Cardiac muscle cell (in vitro differentiated cells and primary cell): Measurements from ENCODE around the gene SLC44A2. TPM values are rescaled to one million over a fixed set of nuclear protein-coding genes. Genes with fewer than 3 reads are reported as not detected.

Source experiments
- DNase-seq, 2 donors: peaks; one replicate each; pipeline versions ENCODE4 v3.0.0 to v3.0.0-alpha.2; 2010 to 2017; ENCODE audit warnings: low read depth in 1 of 2, low spot score in 1 of 2
- H3K27ac ChIP-seq: fragments of 200-600 bp; sonication (generic); 2 replicates; pipeline ENCODE4 v1.5.1; 2016
- H3K27me3 ChIP-seq: fragments of 200-600 bp; sonication (generic); 2 replicates; pipeline ENCODE4 v1.6.0; 2016; ENCODE audit warnings: control low read depth
- H3K36me3 ChIP-seq: fragments of 200-600 bp; sonication (generic); 2 replicates; pipeline ENCODE4 v1.5.1; 2016; ENCODE audit warnings: control low read depth
- H3K4me1 ChIP-seq: fragments of 200-600 bp; sonication (generic); 2 replicates; pipeline ENCODE4 v1.8.1; 2017; ENCODE audit warnings: low read depth, mild to moderate bottlenecking, mixed run types
- H3K4me3 ChIP-seq: fragments of 200-600 bp; sonication (generic); 2 replicates; pipeline ENCODE4 v1.5.1; 2016; ENCODE audit warnings: mild to moderate bottlenecking
- H3K9me3 ChIP-seq: fragments of 200-600 bp; sonication (generic); 2 replicates; pipeline ENCODE4 v1.5.1; 2017; ENCODE audit warnings: low read depth, mild to moderate bottlenecking, control low read depth
- CTCF ChIP-seq: IDR thresholded peaks from 2 replicates; pipeline ENCODE4 v1.5.1; 2012; ENCODE audit warnings: low read depth, mild to moderate bottlenecking, low read length
- polyA plus RNA-seq: library from polyadenylated mRNA; unstranded; fragments of >200 nt; fragmentation: Nextera tagmentation; extraction: Ambion mirVana; gene quantifications from 2 replicates; pipeline ENCODE4 v1.2.1, GENCODE V29; 2016
- total RNA-seq: library from RNA; depleted of rRNA; stranded (reverse); fragments of >200 nt; gene quantifications from 2 replicates; pipeline ENCODE4 v1.2.3, GENCODE V29; 2016

Gene SLC44A2
- total and polyA plus RNA-seq, 2 experiments from 2014 or later: 108 to 109 TPM

GRCh38 chr19:10600149-10600548 lies 25.2 kb upstream of the SLC44A2 start:
- Histone ChIP-seq H3K36me3 (no peaks in the 10 kb centered on the region), H3K27me3 (no peaks in the 10 kb centered on the region), H3K27ac (no peak overlapping the region), H3K4me3 (no peak overlapping the region), H3K9me3 (no peaks in the 10 kb centered on the region), H3K4me1 (peaks cover 11% of the 10 kb centered on the region)
- TF ChIP-seq CTCF: no peak
- DNase-seq: no peak

- peaks cover 11% of the 10 kb centered on the region for H3K4me1 ChIP-seq
- no peak for TF ChIP-seq CTCF
- DNase-seq: no peak
- no peaks in the 10 kb centered on the region for H3K9me3 ChIP-seq
- H3K27me3 ChIP-seq: no peaks in the 10 kb centered on the region
- H3K36me3 ChIP-seq: no peaks in the 10 kb centered on the region
- H3K4me3 ChIP-seq: peak overlapping the region; percentile 10
- H3K27ac ChIP-seq: no peak overlapping the region
These were observed 23.4 kb upstream of the SLC44A2 start for GRCh38 chr19:10601999-10602329.

- DNase-seq: peak; percentile 83 to 91
- Histone ChIP-seq H3K36me3 (no peaks in the 10 kb centered on the region), H3K9me3 (no peaks in the 10 kb centered on the region), H3K27me3 (no peaks in the 10 kb centered on the region), H3K4me1 (peaks cover 11% of the 10 kb centered on the region), H3K4me3 (peak overlapping the region; percentile 96), H3K27ac (peak overlapping the region; percentile 92)
- TF ChIP-seq CTCF: no peak
These were observed 22.8 kb upstream of the SLC44A2 start for GRCh38 chr19:10602330-10603083.

GRCh38 chr19:10603084-10603872 lies 22.1 kb upstream of the SLC44A2 start:
- Histone ChIP-seq H3K27me3 (no peaks in the 10 kb centered on the region), H3K4me1 (peaks cover 11% of the 10 kb centered on the region), H3K4me3 (peak overlapping the region; percentile 96), H3K27ac (peak overlapping the region; percentile 92), H3K9me3 (no peaks in the 10 kb centered on the region), H3K36me3 (no peaks in the 10 kb centered on the region)
- TF ChIP-seq CTCF: no peak
- DNase-seq: peak; percentile 16 to 29

- no peaks in the 10 kb centered on the region for H3K9me3 ChIP-seq
- peaks cover 11% of the 10 kb centered on the region for H3K4me1 ChIP-seq
- TF ChIP-seq CTCF: no peak
- H3K36me3 ChIP-seq: no peaks in the 10 kb centered on the region
- H3K27me3 ChIP-seq: no peaks in the 10 kb centered on the region
- peak overlapping the region; percentile 92 for H3K27ac ChIP-seq
- H3K4me3 ChIP-seq: no peak overlapping the region
- DNase-seq: no peak
These were observed 21.4 kb upstream of the SLC44A2 start for GRCh38 chr19:10603873-10604459.
